GM12864 (cell line): ENCODE results near the gene ZNF24.

Experiments
- DNase-seq: peaks from one replicate; pipeline ENCODE4 v3.0.0-alpha.2; 2011; ENCODE audit warnings: low read depth
- H3K4me3 ChIP-seq: 2 replicates; pipeline ENCODE4 v1.5.1; 2011; ENCODE audit warnings: mild to moderate bottlenecking, low read depth, low read length, control low read depth
- TF ChIP-seq, protein P1 (sequence below): IDR thresholded peaks from 2 replicates; pipeline ENCODE4 v1.5.1; 2011; ENCODE audit warnings: low read depth, mild to moderate bottlenecking, moderate library complexity, low read length, control low read depth, inconsistent platforms; ENCODE audit errors: missing control alignments

ZNF24 gene

GRCh38 chr18:35331367-35332087 lies 12.7 kb downstream of the ZNF24 start:
- TF ChIP-seq, protein P1, sequence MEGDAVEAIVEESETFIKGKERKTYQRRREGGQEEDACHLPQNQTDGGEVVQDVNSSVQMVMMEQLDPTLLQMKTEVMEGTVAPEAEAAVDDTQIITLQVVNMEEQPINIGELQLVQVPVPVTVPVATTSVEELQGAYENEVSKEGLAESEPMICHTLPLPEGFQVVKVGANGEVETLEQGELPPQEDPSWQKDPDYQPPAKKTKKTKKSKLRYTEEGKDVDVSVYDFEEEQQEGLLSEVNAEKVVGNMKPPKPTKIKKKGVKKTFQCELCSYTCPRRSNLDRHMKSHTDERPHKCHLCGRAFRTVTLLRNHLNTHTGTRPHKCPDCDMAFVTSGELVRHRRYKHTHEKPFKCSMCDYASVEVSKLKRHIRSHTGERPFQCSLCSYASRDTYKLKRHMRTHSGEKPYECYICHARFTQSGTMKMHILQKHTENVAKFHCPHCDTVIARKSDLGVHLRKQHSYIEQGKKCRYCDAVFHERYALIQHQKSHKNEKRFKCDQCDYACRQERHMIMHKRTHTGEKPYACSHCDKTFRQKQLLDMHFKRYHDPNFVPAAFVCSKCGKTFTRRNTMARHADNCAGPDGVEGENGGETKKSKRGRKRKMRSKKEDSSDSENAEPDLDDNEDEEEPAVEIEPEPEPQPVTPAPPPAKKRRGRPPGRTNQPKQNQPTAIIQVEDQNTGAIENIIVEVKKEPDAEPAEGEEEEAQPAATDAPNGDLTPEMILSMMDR = no peak
- H3K4me3 ChIP-seq = no peak overlapping the region
- DNase-seq = no peak

GRCh38 chr18:35328868-35329267 lies 15.4 kb downstream of the ZNF24 start:
- H3K4me3 ChIP-seq = no peak overlapping the region
- TF ChIP-seq, protein P1 = no peak
- DNase-seq = no peak

GRCh38 chr18:35326695-35327387 lies 17.4 kb downstream of the ZNF24 start:
- no peak for DNase-seq
- TF ChIP-seq, protein P1 = no peak

DNA sequence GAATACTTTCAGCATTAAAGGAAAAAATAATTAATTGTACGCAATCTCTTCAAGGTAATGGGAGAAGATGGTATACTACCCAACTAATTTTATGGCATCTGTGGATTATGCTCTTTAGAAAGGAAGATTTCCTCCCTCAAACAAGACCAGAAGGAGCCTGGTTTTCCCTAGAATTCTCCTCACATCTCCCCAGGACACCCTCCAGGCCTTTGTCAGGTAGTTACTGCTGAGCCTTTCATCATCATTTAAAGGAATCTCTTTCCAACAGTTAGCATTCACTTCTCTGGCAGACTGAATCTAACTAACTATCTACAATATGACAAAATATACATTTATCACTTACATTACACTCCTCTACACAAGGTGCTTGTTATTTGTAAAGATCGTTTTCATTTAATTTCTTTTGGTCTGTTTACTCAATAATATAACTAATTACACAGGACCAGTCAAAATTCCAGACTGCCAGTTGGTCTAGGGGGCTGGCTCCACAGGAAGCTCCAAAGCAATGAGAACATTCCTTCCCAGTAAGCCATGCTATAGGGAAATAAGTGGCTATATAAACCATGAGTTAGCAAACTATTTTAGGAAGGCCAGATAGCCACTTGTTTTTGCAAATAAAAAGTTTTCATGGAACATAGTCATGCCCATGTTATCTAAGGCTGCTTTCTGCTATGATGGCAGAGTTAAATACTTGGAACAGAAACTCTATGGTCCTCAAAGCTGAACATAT lies 19.1 kb downstream of the ZNF24 start:
- H3K4me3 ChIP-seq = no peak overlapping the region
- TF ChIP-seq, protein P1 = no peak
- no peak for DNase-seq

More at GRCh38 chr18:35326695-35327387, 17.4 kb downstream of the ZNF24 start:
- H3K4me3 ChIP-seq = no peak overlapping the region

DNA sequence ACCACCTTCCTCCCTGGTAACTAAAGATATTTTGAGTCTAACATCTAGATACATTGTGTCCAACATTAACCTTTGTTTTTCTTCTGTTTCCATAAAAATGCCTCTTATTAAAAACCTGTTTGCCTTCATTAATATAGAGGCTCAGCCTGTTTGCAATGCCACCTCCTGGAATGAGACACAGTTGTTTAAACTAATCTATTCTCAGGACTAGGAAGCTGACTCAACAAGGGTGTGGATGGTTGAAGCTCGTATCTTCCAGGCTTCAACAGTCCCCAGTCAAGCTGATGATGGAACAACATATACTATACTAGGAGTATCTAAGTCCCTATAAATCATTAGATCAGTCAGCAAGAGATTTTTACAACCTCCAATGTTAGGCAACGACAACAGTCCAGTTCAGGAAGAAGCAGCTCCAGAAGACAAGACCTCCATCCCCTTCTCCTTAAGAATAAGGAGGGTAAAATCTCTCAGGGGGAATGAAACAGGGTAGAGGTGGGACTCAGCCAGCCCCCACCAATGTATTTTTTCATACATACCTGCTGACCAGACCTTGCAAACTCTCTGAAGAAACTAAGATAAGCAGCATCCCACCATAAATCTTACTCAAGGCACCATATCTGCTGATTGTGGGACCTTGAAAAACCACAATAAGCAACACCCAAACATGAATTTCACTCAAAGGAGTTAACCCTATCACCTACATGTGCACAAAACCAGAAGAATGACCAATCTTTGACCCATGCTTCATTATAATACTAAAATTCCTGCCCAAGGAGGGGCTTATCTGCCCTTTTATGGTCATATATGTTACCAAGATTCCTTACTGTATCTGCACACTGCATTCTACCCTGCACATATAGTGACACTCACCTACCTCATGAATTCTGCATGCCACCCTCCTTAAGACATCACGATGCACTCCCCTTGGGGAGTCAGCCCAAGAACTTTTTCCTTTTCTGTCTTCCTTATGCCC lies 21.4 kb downstream of the ZNF24 start:
- H3K4me3 ChIP-seq = no peak overlapping the region
- TF ChIP-seq, protein P1 = no peak
- DNase-seq = no peak

GRCh38 chr18:35311496-35311895 lies 32.7 kb downstream of the ZNF24 start:
- H3K4me3 ChIP-seq = no peak overlapping the region
- no peak for DNase-seq

More at GRCh38 chr18:35311496-35311895, 32.7 kb downstream of the ZNF24 start:
- TF ChIP-seq, protein P1 = no peak
